GM18526 (cell line): ENCODE data around the gene ZNF391.

Source experiments
- POLR2A ChIP-seq: IDR thresholded peaks from 3 replicates; pipeline ENCODE4 v1.6.1; 2011; ENCODE audit not compliant: insufficient read length; ENCODE audit errors: extremely low read depth

The ZNF391 gene

DNA sequence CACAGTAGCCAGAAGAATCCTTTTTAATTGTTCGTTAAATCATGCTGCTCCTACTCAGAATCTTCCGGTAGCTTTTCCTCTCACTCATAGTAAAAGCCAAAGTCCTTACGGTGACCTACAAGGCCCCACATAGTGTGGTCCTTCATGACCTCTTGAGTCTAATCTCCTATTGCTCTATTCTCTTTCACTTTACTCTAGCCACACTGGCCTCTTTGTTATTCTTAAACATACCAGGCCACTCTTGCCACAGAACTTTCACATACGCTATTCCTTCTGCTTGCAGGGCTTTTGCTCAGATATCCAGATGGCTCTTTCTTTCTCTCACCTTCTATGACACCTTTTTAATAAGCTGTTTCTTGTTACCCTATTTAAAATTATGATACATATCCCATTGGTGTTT is 25.7 kb downstream of the ZNF391 start:
- no peak for TF ChIP-seq POLR2A

DNA sequence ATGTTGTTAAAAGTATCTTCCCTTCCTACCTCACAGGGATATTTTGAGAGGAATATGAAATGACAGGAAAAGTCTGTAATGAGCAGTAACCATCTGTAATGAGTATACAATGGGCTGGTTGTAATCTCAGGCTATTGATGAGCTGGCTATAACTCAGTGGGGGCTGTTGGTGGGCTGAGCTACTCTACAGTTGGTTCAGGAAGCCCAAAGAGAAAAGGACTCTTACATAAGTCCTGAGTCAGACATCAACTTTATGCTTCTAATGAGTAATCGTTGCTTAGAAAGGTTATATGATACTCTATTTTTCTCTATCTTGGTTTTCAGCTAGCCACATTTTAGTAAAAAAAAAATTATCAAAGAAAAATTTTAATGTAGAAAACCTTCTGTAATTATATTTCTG is 26.4 kb downstream of the ZNF391 start:
- TF ChIP-seq POLR2A = no peak

DNA sequence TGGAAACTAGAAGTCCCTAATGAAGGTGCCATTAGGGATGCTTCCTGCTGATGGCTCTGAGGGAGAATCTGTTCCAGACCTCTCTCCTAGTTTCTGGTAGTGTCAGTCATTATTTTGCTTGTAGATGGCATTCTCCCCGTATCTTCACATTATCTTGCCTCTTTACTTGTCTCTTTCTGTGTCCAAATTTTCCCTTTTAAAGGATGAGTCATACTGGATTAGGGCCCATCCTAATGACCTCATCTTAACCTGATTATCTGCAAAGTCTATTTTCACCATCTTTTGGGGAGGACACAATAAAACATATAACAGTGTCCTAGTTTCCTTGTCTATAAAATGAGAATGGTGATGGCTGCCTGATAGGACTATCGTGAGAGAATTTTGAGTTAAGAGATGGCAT is 27.3 kb downstream of the ZNF391 start:
- no peak for TF ChIP-seq POLR2A

DNA sequence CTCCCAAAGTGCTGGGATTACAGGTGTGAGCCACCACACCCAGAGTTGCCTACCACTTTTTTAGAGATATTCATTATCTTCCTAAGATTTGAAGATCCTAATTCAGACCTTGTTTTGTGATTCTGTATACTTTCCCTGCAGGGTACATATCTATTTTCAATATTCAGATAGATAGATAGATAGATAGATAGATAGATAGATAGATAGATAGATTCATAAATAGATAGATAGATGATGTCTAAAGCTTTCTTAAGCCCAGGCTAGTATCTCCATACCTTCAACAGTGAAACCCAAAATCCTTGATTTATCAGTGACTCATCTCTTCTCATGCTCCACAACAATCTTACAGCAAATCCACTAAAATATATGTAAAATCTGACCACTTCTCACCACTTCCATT is 30.8 kb downstream of the ZNF391 start:
- TF ChIP-seq POLR2A = no peak

DNA sequence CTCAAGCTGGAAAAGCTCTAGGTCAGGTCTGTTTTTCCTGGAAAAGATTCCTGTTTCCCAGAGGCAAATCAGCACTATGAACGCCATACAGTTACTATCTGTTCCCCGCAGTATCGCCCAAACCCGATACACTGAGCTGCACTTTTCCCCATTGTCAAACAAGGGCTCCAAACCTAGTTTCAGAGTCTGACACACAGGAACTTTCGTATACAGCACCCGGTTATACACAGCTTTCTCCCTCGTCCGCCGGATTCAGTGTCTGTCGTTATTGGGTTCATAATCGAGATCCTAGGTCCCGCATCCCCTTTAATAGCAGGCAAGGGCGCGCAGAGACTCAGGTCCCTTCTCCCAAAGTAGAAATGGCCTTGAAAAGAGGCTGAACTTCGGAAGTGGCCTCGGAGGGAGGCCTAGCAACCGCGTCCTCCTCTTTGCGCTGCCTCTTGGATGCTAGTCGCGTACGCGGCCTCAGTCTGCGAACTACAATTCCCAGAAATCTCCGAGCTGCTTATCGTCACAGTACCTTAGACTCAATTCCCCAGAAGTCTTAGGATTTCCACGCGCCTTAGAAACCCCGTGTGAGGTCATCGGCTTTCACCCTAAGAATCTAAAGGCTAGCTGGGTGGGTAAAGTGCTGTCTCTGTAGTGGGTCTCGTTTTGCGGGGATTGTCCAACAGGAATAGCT is 34.2 kb downstream of the ZNF391 start:
- no peak for TF ChIP-seq POLR2A

DNA sequence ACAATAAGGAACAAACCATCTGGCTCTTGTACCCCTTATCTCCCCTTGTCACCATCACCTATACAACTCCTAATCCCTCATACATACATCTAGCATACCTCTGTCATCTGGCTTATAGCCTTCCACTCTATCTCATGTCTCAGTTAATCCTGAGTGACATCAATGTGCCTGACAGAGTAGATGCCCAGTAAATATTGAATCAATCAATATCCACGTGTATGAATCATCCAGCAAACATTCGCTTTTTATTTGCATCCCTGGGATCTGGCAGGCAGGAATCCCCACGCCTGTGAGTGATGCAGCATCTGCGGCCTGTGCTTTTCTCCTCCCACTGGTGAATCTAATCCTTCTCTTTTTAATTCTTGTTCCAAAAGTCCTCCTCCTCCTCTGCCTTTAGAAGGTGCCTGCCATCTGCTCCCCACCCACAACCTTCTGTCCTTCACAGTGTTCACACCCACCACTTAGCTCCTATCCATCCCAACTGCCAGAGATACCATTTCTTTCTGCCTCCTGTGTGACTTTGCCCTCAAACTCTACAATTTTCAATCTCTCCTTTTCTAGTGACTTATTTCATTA is 37.6 kb downstream of the ZNF391 start:
- no peak for TF ChIP-seq POLR2A

DNA sequence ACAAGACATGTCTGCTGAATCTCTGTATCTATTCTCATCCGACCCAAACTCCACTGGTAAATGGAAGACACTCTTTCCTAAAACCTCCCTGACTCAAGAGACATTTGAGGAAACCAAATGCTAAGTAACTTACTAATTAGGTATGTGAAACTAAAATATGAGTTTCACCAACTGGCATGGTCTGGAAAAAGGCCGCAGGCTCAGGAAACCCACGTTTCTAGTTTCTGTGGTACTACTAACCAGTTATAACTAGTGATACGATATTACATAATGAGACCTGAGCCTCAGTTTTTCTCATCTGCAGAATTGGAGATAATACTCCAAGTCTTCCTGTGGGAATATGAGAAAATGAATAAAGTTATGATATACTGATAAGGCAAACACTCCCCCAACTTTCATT is 39.9 kb downstream of the ZNF391 start:
- TF ChIP-seq POLR2A = no peak

DNA sequence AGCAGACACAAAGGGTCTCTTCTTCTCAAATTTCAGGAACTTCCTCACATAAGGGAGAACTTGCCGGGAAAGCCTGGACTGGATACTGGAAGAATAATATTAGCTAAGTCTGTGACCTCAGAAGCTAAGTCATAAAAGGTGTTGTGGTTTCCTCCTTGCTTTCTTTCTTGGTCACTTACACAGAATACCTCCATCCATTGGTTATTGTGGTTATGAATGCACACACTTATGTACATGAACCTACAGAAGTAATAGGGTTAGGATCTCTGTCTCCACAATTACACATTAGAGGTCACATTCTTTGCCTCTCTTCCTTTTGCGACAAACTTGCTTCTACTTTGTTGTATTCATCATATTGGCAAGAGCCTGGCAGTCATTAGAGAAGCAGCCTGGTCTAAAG is 40.4 kb downstream of the ZNF391 start:
- TF ChIP-seq POLR2A = no peak

DNA sequence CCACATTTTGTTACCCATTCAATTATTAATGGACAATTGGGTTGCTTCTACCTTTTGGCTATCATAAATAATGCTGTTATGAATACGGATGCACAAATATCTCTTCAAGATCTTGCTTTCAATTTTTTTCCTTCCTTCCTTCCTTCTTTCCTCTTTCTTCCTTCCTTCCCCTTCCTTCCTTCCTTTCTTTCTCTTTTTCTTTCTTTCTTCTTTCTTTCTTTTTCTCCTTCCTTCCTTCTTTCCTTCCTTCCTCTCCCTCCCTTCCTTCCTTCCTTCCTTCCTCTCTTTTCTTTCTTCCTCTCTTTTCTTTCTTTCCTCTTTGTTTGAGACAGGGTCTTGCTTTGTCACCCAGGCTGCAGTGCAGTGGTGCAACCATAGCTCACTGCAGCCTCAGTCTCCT is 45.2 kb downstream of the ZNF391 start:
- TF ChIP-seq POLR2A = no peak

DNA sequence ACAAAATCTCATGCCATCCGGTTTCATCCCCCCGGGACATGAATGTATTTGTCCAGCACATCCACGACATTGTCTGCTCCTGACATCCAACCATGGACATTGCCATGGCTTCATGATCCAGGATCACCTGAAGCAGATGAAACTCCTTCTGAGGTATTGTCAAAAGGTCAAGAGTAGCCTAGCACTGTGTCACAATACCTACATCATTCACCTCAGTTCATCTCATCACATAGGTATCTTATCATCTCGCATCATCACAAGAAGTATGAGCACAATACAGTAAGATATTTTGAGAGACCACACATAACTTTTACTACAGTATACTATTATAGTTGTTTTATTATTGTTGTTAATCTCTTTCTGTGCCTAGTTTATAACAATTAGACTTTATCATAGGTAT is 50.8 kb downstream of the ZNF391 start:
- TF ChIP-seq POLR2A = no peak

DNA sequence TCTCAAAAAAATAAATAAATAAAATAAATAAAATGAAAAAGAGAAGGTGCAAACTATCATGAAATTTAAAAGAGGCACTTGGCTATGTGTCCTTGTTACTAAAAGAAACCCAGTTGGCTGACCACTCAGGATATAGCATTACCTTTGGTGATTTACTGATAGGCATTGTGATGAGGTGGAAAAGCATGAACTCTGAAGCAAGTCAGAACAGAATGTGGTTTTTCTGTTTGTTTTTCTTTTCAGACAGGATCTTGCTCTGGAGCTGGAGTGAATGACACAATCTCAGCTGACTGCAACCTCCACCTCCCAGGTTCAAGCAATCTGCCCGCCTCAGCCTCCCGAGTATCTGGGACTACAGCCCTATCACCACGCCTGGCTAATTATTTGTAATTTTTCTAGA is 52.4 kb downstream of the ZNF391 start:
- no peak for TF ChIP-seq POLR2A

DNA sequence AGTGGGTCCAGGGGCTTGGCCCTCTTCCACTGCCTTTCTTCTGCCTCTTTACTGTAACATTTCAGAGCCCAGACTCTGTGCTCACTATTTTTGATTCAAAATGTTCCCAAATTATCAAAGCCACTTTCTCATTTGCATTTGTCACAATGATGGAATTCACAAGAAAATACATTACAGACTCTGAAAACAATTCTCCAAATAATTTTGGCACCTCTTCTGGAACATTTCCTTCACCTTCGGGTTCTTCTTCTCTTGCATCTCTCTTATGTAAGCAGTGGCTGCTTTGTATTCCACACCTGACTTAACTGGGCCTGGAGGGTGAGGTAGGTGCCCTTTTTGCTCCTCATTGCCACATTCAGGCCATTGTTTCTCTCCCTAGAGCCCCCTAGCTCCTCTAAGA is 54.4 kb downstream of the ZNF391 start:
- no peak for TF ChIP-seq POLR2A

DNA sequence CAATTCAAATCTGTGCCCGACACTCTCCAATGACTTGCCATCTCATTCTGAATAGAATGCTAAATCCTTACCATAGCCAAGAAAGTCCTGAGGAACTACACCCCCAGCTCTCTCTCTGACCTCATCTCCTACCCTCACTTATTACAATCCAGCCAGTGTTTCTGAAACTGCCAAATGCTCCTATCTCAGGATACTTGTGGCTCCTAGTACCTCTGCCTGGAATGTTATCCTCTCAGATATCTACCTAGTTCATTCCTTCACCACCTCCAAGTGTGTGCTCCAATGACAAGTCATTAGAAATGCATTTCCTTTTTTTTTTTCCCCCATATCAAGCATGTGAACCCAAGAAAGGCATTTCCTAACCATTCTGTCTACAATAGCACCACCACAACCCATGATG is 59.9 kb downstream of the ZNF391 start:
- TF ChIP-seq POLR2A = no peak

DNA sequence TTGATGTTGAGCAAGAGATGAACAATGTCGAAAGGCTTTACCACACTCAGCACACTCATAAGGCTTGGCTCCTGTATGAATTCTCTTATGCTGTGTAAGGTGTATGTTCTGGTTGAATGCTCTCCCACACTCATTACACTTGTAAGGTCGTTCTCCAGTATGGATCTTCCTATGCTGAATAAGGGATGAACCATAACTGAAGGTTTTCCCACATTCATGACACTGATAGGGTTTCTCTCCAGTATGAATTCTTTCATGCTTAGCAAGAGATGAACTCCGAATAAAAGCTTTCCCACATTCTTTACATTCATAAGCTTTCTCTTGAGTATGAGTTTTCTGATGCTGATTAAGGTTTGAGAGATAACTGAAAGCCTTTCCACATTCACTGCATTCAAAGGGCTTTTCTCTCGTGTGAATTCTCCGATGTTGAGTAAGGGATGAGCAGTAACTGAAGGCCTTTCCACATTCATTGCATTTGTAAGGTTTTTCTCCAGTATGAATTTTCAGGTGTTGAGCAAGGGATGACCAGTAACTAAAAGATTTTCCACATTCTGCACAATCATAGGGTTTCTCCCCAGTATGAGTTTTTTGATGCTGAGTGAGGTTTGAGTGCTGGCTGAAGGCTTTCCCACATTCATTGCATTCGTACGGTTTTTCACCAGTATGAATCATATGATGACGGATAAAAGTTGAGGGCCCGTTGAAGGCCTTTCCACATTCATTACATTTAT is 63.3 kb downstream of the ZNF391 start:
- no peak for TF ChIP-seq POLR2A

DNA sequence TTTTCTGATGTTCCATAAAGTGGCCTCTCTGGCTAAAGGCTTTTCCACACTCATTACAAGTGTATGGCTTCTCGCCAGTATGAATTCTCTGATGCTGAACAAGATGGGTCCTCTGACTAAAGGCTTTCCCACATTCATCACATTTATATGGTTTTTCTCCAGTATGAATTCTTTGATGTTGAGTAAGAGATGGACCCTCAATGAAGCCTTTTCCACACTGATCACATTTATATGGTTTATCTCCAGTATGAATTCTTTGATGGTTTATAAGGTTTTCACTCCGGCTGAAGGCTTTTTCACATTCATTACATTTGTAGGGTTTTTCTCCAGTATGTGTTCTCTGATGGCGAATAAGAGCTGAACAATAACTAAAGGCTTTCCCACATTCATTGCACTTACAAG is 63.9 kb downstream of the ZNF391 start:
- no peak for TF ChIP-seq POLR2A
